Measurements from ENCODE around the gene NAT9.

DNA sequence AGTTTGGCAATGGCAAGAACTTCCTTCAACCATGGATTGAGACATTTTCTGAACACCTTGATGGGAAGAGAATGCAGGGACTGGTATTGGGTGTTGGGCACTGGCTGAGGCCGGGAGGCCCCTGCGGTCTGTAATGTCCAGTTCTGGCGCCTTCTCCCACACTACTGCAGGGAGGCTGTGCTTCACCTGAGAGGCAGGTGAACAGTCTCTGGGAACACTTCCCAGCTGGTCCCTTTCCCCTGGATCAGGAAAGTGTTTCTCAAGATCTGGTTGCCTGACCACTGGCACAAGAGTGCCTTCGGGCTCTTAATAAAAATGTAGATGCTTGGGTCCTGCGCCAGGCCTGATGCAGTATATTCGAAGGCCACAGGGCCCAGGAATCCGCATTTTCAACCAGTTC, 28.5 kb upstream of the NAT9 start:
- TF ChIP-seq ARNTL (CRISPR knock-in tag; IDR thresholded peaks at IDR 0.05; ENCODE audit: borderline replicate concordance, low read depth) = no peak
- TF ChIP-seq, protein P1, sequence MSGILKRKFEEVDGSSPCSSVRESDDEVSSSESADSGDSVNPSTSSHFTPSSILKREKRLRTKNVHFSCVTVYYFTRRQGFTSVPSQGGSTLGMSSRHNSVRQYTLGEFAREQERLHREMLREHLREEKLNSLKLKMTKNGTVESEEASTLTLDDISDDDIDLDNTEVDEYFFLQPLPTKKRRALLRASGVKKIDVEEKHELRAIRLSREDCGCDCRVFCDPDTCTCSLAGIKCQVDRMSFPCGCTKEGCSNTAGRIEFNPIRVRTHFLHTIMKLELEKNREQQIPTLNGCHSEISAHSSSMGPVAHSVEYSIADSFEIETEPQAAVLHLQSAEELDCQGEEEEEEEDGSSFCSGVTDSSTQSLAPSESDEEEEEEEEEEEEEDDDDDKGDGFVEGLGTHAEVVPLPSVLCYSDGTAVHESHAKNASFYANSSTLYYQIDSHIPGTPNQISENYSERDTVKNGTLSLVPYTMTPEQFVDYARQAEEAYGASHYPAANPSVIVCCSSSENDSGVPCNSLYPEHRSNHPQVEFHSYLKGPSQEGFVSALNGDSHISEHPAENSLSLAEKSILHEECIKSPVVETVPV (CRISPR knock-in tag; IDR thresholded peaks at IDR 0.05) = no peak
